HEK293 (cell line): ENCODE results near the gene SDC1.

Source experiments
- GLI4 ChIP-seq: fragments of 450-650 bp; formaldehyde crosslinking; IDR thresholded peaks from 2 replicates; pipeline ENCODE4 v1.5.1; 2016; ENCODE audit warnings: missing biosample characterization, missing genetic modification characterization
- GLIS1 ChIP-seq: fragments of 450-650 bp; formaldehyde crosslinking; IDR thresholded peaks from 2 replicates; pipeline ENCODE4 v1.5.1; 2016; ENCODE audit warnings: missing biosample characterization, missing genetic modification characterization
- KLF16 ChIP-seq: fragments of 450-650 bp; formaldehyde crosslinking; IDR thresholded peaks from 2 replicates; pipeline ENCODE4 v1.5.1; 2017; ENCODE audit warnings: missing biosample characterization, missing genetic modification characterization
- KLF9 ChIP-seq: fragments of 450-650 bp; formaldehyde crosslinking; IDR thresholded peaks from 2 replicates; pipeline ENCODE4 v1.5.1; 2016; ENCODE audit warnings: missing biosample characterization, missing genetic modification characterization, low read depth
- OVOL3 ChIP-seq: fragments of 450-650 bp; formaldehyde crosslinking; IDR thresholded peaks from 2 replicates; pipeline ENCODE4 v1.5.1; 2016; ENCODE audit warnings: missing biosample characterization, missing genetic modification characterization
- SCRT1 ChIP-seq: fragments of 450-650 bp; formaldehyde crosslinking; IDR thresholded peaks from 2 replicates; pipeline ENCODE4 v1.5.1; 2016; ENCODE audit warnings: missing biosample characterization, missing genetic modification characterization, borderline replicate concordance
- YY2 ChIP-seq: fragments of 450-650 bp; formaldehyde crosslinking; IDR thresholded peaks from 2 replicates; pipeline ENCODE4 v1.5.1; 2016; ENCODE audit warnings: missing biosample characterization, missing genetic modification characterization
- ZNF112 ChIP-seq: fragments of 450-650 bp; formaldehyde crosslinking; IDR thresholded peaks from 2 replicates; pipeline ENCODE4 v1.5.0; 2017; ENCODE audit warnings: missing biosample characterization, missing genetic modification characterization
- ZNF114 ChIP-seq: fragments of 450-650 bp; formaldehyde crosslinking; IDR thresholded peaks from 2 replicates; pipeline ENCODE4 v1.5.0; 2017; ENCODE audit warnings: missing biosample characterization, missing genetic modification characterization
- ZNF140 ChIP-seq: fragments of 450-650 bp; formaldehyde crosslinking; IDR thresholded peaks from 2 replicates; pipeline ENCODE4 v1.5.1; 2016; ENCODE audit warnings: missing biosample characterization, missing genetic modification characterization
- ZNF169 ChIP-seq: fragments of 450-650 bp; formaldehyde crosslinking; IDR thresholded peaks from 2 replicates; pipeline ENCODE4 v1.5.1; 2016; ENCODE audit warnings: missing biosample characterization, missing genetic modification characterization
- ZNF202 ChIP-seq: fragments of 450-650 bp; formaldehyde crosslinking; IDR thresholded peaks from 2 replicates; pipeline ENCODE4 v1.5.1; 2016; ENCODE audit warnings: missing biosample characterization, missing genetic modification characterization, borderline replicate concordance
- ZNF24 ChIP-seq: fragments of 450-650 bp; formaldehyde crosslinking; IDR thresholded peaks from 2 replicates; pipeline ENCODE4 v1.5.1; 2016; ENCODE audit warnings: missing biosample characterization, missing genetic modification characterization
- ZNF248 ChIP-seq: fragments of 450-650 bp; formaldehyde crosslinking; IDR thresholded peaks from 2 replicates; pipeline ENCODE4 v1.5.1; 2017; ENCODE audit warnings: missing biosample characterization, missing genetic modification characterization
- ZNF350 ChIP-seq: fragments of 450-650 bp; formaldehyde crosslinking; IDR thresholded peaks from 2 replicates; pipeline ENCODE4 v1.5.0; 2017; ENCODE audit warnings: missing biosample characterization, mild to moderate bottlenecking, missing genetic modification characterization
- ZNF473 ChIP-seq: fragments of 450-650 bp; formaldehyde crosslinking; IDR thresholded peaks from 2 replicates; pipeline ENCODE4 v1.5.1; 2017; ENCODE audit warnings: missing biosample characterization, missing genetic modification characterization
- ZNF610 ChIP-seq: fragments of 450-650 bp; formaldehyde crosslinking; IDR thresholded peaks from 2 replicates; pipeline ENCODE4 v1.5.1; 2016; ENCODE audit warnings: missing biosample characterization, missing genetic modification characterization, borderline replicate concordance
- ZNF623 ChIP-seq: fragments of 450-650 bp; formaldehyde crosslinking; IDR thresholded peaks from 2 replicates; pipeline ENCODE4 v1.5.1; 2016; ENCODE audit warnings: missing biosample characterization, missing genetic modification characterization
- ZNF701 ChIP-seq: fragments of 450-650 bp; formaldehyde crosslinking; IDR thresholded peaks from 2 replicates; pipeline ENCODE4 v1.5.1; 2016; ENCODE audit warnings: missing biosample characterization, missing genetic modification characterization
- ZNF837 ChIP-seq: fragments of 450-650 bp; formaldehyde crosslinking; IDR thresholded peaks from 2 replicates; pipeline ENCODE4 v1.5.1; 2016; ENCODE audit warnings: missing biosample characterization, missing genetic modification characterization
- ZSCAN16 ChIP-seq: fragments of 450-650 bp; formaldehyde crosslinking; IDR thresholded peaks from 2 replicates; pipeline ENCODE4 v1.5.1; 2016; ENCODE audit warnings: missing biosample characterization, missing genetic modification characterization
- TF ChIP-seq, protein P1 (sequence below): IDR thresholded peaks from 2 replicates; pipeline ENCODE4 v1.6.1; 2011; ENCODE audit warnings: mild to moderate bottlenecking, low read depth, low read length, borderline replicate concordance
- TF ChIP-seq, protein P2 (sequence below): sonication (generic); formaldehyde crosslinking; IDR thresholded peaks from 2 replicates; pipeline ENCODE4 v1.8.1; 2022; ENCODE audit warnings: mild to moderate bottlenecking, moderate library complexity, missing genetic modification reagents
- TF ChIP-seq, protein P3 (sequence below): fragments of 450-650 bp; formaldehyde crosslinking; IDR thresholded peaks from 2 replicates; pipeline ENCODE4 v1.5.1; 2016; ENCODE audit warnings: missing biosample characterization, missing genetic modification characterization, low read depth
- TF ChIP-seq, protein P4 (sequence below): fragments of 450-650 bp; formaldehyde crosslinking; IDR thresholded peaks from 2 replicates; pipeline ENCODE4 v1.5.1; 2016; ENCODE audit warnings: missing biosample characterization, missing genetic modification characterization, low read depth
- TF ChIP-seq, protein P5 (sequence below): fragments of 450-650 bp; IDR thresholded peaks from 2 replicates; pipeline ENCODE4 v1.5.1; 2018; ENCODE audit warnings: missing biosample characterization, mild to moderate bottlenecking, missing genetic modification characterization
- TF ChIP-seq, protein P6 (sequence below): fragments of 450-650 bp; formaldehyde crosslinking; IDR thresholded peaks from 2 replicates; pipeline ENCODE4 v1.5.1; 2016; ENCODE audit warnings: missing biosample characterization, missing genetic modification characterization
- TF ChIP-seq, protein P7 (sequence below): fragments of 450-650 bp; formaldehyde crosslinking; IDR thresholded peaks from 2 replicates; pipeline ENCODE4 v1.5.1; 2016; ENCODE audit warnings: missing biosample characterization, missing genetic modification characterization
- TF ChIP-seq, protein P8 (sequence below): fragments of 450-650 bp; formaldehyde crosslinking; IDR thresholded peaks from 2 replicates; pipeline ENCODE4 v1.5.1; 2017; ENCODE audit warnings: missing biosample characterization, missing genetic modification characterization

Gene SDC1

DNA sequence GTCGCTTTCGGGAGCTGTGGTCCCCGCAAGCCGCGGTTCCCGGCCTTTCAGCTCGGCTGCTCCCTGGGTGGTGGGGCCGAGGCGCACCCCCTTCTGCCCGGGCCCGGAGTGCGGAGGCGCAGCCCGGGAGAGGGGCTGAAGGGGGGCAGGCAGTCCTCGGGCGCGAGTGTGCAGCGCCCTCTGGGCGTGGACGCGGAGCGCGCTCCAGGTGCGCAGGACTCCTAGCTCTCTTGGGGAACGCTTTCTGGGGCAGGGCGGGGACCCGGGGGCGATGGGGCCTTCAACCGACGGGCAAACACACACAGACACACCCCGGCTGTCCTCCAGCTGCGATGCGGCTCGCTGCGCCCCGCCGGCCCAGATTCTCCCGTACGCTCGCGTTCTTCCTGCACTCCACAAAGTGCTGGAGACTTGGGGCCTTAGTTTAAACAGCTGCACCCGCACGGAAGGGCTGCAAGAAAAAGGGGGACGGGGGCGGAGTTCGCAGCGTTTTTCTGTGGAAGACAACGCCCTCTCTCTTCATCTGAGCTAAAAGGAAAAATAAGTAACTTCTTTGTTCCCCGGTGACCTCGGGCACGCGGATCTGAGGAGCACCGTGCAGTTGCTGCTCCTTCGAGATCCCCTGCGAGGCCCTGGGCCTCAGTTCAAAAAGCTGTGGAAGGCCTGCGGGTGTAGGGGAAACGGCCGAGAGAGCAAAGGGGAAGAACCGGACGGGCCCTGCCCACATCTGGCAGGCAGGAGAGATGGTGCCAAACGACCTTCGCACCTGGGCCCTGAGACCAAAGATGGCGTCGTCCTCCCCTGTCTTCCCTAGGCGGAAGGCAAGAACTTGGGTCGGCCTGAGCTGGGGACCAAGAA is 593 bp upstream of the SDC1 start (continued):
- TF ChIP-seq GLI4 (tag by site-specific recombination): no peak
- no peak for TF ChIP-seq ZNF623
- TF ChIP-seq, protein P1, sequence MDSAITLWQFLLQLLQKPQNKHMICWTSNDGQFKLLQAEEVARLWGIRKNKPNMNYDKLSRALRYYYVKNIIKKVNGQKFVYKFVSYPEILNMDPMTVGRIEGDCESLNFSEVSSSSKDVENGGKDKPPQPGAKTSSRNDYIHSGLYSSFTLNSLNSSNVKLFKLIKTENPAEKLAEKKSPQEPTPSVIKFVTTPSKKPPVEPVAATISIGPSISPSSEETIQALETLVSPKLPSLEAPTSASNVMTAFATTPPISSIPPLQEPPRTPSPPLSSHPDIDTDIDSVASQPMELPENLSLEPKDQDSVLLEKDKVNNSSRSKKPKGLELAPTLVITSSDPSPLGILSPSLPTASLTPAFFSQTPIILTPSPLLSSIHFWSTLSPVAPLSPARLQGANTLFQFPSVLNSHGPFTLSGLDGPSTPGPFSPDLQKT: no peak
- TF ChIP-seq ZNF701 (tag by site-specific recombination): no peak
- no peak for TF ChIP-seq ZNF140 (tag by site-specific recombination)
- TF ChIP-seq KLF9: peak; percentile 78; the same call in 1 of the 2 replicates
- no peak for TF ChIP-seq ZNF248
- TF ChIP-seq, protein P2, sequence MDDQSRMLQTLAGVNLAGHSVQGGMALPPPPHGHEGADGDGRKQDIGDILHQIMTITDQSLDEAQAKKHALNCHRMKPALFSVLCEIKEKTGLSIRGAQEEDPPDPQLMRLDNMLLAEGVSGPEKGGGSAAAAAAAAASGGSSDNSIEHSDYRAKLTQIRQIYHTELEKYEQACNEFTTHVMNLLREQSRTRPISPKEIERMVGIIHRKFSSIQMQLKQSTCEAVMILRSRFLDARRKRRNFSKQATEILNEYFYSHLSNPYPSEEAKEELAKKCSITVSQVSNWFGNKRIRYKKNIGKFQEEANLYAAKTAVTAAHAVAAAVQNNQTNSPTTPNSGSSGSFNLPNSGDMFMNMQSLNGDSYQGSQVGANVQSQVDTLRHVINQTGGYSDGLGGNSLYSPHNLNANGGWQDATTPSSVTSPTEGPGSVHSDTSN (CRISPR knock-in tag): peak; percentile 69; the same call in 1 of the 2 replicates
- TF ChIP-seq ZSCAN16 (tag by site-specific recombination): no peak
- no peak for TF ChIP-seq ZNF24 (tag by site-specific recombination)
- no peak for TF ChIP-seq ZNF473 (tag by site-specific recombination)
- TF ChIP-seq SCRT1 (tag by site-specific recombination): no peak
- TF ChIP-seq ZNF610 (tag by site-specific recombination): no peak
- TF ChIP-seq ZNF112: no peak
- TF ChIP-seq ZNF169 (tag by site-specific recombination): no peak
- no peak for TF ChIP-seq ZNF114
- TF ChIP-seq, protein P3, sequence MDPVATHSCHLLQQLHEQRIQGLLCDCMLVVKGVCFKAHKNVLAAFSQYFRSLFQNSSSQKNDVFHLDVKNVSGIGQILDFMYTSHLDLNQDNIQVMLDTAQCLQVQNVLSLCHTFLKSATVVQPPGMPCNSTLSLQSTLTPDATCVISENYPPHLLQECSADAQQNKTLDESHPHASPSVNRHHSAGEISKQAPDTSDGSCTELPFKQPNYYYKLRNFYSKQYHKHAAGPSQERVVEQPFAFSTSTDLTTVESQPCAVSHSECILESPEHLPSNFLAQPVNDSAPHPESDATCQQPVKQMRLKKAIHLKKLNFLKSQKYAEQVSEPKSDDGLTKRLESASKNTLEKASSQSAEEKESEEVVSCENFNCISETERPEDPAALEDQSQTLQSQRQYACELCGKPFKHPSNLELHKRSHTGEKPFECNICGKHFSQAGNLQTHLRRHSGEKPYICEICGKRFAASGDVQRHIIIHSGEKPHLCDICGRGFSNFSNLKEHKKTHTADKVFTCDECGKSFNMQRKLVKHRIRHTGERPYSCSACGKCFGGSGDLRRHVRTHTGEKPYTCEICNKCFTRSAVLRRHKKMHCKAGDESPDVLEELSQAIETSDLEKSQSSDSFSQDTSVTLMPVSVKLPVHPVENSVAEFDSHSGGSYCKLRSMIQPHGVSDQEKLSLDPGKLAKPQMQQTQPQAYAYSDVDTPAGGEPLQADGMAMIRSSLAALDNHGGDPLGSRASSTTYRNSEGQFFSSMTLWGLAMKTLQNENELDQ (tag by site-specific recombination): no peak
- TF ChIP-seq, protein P4, sequence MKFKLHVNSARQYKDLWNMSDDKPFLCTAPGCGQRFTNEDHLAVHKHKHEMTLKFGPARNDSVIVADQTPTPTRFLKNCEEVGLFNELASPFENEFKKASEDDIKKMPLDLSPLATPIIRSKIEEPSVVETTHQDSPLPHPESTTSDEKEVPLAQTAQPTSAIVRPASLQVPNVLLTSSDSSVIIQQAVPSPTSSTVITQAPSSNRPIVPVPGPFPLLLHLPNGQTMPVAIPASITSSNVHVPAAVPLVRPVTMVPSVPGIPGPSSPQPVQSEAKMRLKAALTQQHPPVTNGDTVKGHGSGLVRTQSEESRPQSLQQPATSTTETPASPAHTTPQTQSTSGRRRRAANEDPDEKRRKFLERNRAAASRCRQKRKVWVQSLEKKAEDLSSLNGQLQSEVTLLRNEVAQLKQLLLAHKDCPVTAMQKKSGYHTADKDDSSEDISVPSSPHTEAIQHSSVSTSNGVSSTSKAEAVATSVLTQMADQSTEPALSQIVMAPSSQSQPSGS (tag by site-specific recombination): no peak
- TF ChIP-seq, protein P5, sequence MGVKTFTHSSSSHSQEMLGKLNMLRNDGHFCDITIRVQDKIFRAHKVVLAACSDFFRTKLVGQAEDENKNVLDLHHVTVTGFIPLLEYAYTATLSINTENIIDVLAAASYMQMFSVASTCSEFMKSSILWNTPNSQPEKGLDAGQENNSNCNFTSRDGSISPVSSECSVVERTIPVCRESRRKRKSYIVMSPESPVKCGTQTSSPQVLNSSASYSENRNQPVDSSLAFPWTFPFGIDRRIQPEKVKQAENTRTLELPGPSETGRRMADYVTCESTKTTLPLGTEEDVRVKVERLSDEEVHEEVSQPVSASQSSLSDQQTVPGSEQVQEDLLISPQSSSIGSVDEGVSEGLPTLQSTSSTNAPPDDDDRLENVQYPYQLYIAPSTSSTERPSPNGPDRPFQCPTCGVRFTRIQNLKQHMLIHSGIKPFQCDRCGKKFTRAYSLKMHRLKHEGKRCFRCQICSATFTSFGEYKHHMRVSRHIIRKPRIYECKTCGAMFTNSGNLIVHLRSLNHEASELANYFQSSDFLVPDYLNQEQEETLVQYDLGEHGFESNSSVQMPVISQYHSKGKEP (tag by site-specific recombination): no peak
- TF ChIP-seq, protein P6, sequence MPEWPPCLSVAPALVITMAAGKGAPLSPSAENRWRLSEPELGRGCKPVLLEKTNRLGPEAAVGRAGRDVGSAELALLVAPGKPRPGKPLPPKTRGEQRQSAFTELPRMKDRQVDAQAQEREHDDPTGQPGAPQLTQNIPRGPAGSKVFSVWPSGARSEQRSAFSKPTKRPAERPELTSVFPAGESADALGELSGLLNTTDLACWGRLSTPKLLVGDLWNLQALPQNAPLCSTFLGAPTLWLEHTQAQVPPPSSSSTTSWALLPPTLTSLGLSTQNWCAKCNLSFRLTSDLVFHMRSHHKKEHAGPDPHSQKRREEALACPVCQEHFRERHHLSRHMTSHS: no peak
- TF ChIP-seq, protein P7, sequence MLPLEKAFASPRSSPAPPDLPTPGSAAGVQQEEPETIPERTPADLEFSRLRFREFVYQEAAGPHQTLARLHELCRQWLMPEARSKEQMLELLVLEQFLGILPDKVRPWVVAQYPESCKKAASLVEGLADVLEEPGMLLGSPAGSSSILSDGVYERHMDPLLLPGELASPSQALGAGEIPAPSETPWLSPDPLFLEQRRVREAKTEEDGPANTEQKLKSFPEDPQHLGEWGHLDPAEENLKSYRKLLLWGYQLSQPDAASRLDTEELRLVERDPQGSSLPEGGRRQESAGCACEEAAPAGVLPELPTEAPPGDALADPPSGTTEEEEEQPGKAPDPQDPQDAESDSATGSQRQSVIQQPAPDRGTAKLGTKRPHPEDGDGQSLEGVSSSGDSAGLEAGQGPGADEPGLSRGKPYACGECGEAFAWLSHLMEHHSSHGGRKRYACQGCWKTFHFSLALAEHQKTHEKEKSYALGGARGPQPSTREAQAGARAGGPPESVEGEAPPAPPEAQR (tag by site-specific recombination): no peak
- TF ChIP-seq, protein P8, sequence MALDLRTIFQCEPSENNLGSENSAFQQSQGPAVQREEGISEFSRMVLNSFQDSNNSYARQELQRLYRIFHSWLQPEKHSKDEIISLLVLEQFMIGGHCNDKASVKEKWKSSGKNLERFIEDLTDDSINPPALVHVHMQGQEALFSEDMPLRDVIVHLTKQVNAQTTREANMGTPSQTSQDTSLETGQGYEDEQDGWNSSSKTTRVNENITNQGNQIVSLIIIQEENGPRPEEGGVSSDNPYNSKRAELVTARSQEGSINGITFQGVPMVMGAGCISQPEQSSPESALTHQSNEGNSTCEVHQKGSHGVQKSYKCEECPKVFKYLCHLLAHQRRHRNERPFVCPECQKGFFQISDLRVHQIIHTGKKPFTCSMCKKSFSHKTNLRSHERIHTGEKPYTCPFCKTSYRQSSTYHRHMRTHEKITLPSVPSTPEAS (tag by site-specific recombination): no peak
- no peak for TF ChIP-seq ZNF350 (tag by site-specific recombination)
- TF ChIP-seq ZNF837 (tag by site-specific recombination): no peak
- TF ChIP-seq GLIS1 (tag by site-specific recombination): peak; percentile 82
- TF ChIP-seq YY2 (tag by site-specific recombination): no peak
- TF ChIP-seq OVOL3: no peak
- TF ChIP-seq KLF16 (tag by site-specific recombination): peak; percentile 56; the same call in 1 of the 2 replicates
- no peak for TF ChIP-seq ZNF202
